ENCODE data around the gene SGCG. TPM values are rescaled to one million over a fixed set of nuclear protein-coding genes. Genes with fewer than 3 reads are reported as not detected.

SGCG gene
- total and polyA plus RNA-seq, 3 experiments from 2014 or later: not detected

GRCh38 chr13:23365652-23366051 is 184.9 kb downstream of the SGCG start:
- peak overlapping the region in 1 of 8 donors; percentile 12 for H3K27ac Mint-ChIP-seq
- H3K9me3 ChIP-seq (ENCODE audit: low read length): no peaks in the 10 kb centered on the region

DNA sequence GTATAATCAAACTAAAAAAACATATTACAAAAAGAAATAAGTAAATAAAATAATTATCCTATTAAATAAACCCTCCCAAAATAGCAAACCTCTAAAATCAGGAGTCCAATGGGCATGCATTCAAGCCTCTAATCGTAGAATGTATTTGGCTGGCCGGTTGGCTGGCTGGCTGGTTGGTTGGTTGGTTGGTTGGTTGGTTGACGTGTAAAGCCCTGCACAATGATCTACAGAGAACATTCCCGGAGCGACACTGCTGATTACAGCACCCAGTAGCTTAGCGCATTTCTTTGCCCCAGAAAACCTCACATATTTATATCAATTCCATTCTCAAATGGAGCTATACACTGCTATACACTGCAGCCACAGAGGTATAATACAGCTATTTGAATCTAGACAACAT is 187.1 kb downstream of the SGCG start:
- Mint-ChIP-seq H3K27ac (peak overlapping the region in 1 of 8 donors; percentile 56), H3K9me3 (no peaks in the 10 kb centered on the region), H3K4me1 (peaks cover 11 to 27% (median 18%) of the 10 kb centered on the region in 3 donors), H3K27me3 (no peaks in the 10 kb centered on the region), H3K4me3 (no peak overlapping the region), H3K36me3 (peaks cover 29 to 85% (median 36%) of the 10 kb centered on the region in 3 donors)
- no peak for DNase-seq
- no peaks in the 10 kb centered on the region for H3K9me3 ChIP-seq (ENCODE audit: low read length)
- H3K4me1 ChIP-seq (ENCODE audit: insufficient read depth, low read length): peaks cover 5% of the 10 kb centered on the region
- ChIA-PET POLR2A (no interaction called here), CTCF (no interaction called here)
- no peak overlapping the region for H3K27ac ChIP-seq (ENCODE audit: low read depth, low read length)
- H3K4me3 ChIP-seq (ENCODE audit: low read length): no peak overlapping the region
- H3K27me3 ChIP-seq (ENCODE audit: insufficient read depth, low read length, poor library complexity, severe bottlenecking): no peaks in the 10 kb centered on the region
- peaks cover 29% of the 10 kb centered on the region for H3K36me3 ChIP-seq (ENCODE audit: insufficient read depth, low read length)

More at GRCh38 chr13:23365652-23366051, 184.9 kb downstream of the SGCG start:
- no peak for DNase-seq
- Histone ChIP-seq H3K36me3 (ENCODE audit: insufficient read depth, low read length) (peaks cover 25% of the 10 kb centered on the region), H3K27me3 (ENCODE audit: insufficient read depth, low read length, poor library complexity, severe bottlenecking) (no peaks in the 10 kb centered on the region), H3K4me1 (ENCODE audit: insufficient read depth, low read length) (no peaks in the 10 kb centered on the region), H3K27ac (ENCODE audit: low read depth, low read length) (no peak overlapping the region), H3K4me3 (ENCODE audit: low read length) (no peak overlapping the region)
- H3K36me3 Mint-ChIP-seq: peaks cover 29 to 83% (median 33%) of the 10 kb centered on the region in 3 donors
- no peaks in the 10 kb centered on the region for H3K27me3 Mint-ChIP-seq
- CTCF ChIA-PET: no interaction called here
- H3K4me1 Mint-ChIP-seq: peaks cover 0 to 11% (median 3%) of the 10 kb centered on the region in 3 donors
- POLR2A ChIA-PET: no interaction called here
- H3K4me3 Mint-ChIP-seq: no peak overlapping the region
- no peaks in the 10 kb centered on the region for H3K9me3 Mint-ChIP-seq

GRCh38 chr13:23372264-23372906 is 191.6 kb downstream of the SGCG start:
- H3K4me3 ChIP-seq (ENCODE audit: low read length): no peak overlapping the region
- H3K4me1 Mint-ChIP-seq: peaks cover 35 to 52% (median 43%) of the 10 kb centered on the region in 3 donors
- peaks cover 27% of the 10 kb centered on the region for H3K4me1 ChIP-seq (ENCODE audit: insufficient read depth, low read length)
- H3K27ac Mint-ChIP-seq: peak overlapping the region in 1 of 8 donors; percentile 7
- ChIA-PET POLR2A (interaction anchor here (0.6 kb wide), 1 partner anchor 1648 kb away, joined by 3 read pairs; no protein-coding TSS in a partner anchor), CTCF (interaction anchor here (1.1 kb wide), 1 partner anchor 11 kb away, joined by 3 read pairs; no protein-coding TSS in a partner anchor)
- H3K36me3 ChIP-seq (ENCODE audit: insufficient read depth, low read length): peaks cover 10% of the 10 kb centered on the region
- peak overlapping the region in 6 of 7 donors; percentile 7 to 66 (median 23) for H3K4me3 Mint-ChIP-seq
- DNase-seq: no peak
- H3K9me3 ChIP-seq (ENCODE audit: low read length): no peaks in the 10 kb centered on the region
- peaks cover 13 to 51% (median 18%) of the 10 kb centered on the region in 3 donors for H3K36me3 Mint-ChIP-seq
- no peak overlapping the region for H3K27ac ChIP-seq (ENCODE audit: low read depth, low read length)
- no peaks in the 10 kb centered on the region for H3K9me3 Mint-ChIP-seq
- no peaks in the 10 kb centered on the region for H3K27me3 Mint-ChIP-seq
- H3K27me3 ChIP-seq (ENCODE audit: insufficient read depth, low read length, poor library complexity, severe bottlenecking): no peaks in the 10 kb centered on the region

Measured in CD8-positive, alpha-beta memory T cell (primary cell).